HPDE6-E6E7 (cell line): ENCODE data around the gene AGPAT3.

Experiments used
- DNase-seq: peaks from one replicate; pipeline ENCODE4 v3.0.0; 2011; ENCODE audit warnings: missing footprints; ENCODE audit errors: extremely low spot score

The AGPAT3 gene

GRCh38 chr21:43993420-43993934, 128.5 kb downstream of the AGPAT3 start:
- no peak for DNase-seq

- no peak for DNase-seq
Observed at GRCh38 chr21:43994085-43994484, 129.1 kb downstream of the AGPAT3 start.

- DNase-seq = no peak
Observed at GRCh38 chr21:43994646-43995045, 129.6 kb downstream of the AGPAT3 start.

GRCh38 chr21:43995521-43996105, 130.6 kb downstream of the AGPAT3 start:
- no peak for DNase-seq

- no peak for DNase-seq
Observed at GRCh38 chr21:43997766-43998742, 133.0 kb downstream of the AGPAT3 start.

- no peak for DNase-seq
Observed at GRCh38 chr21:44000360-44000759, 135.3 kb downstream of the AGPAT3 start.

- no peak for DNase-seq
Observed at GRCh38 chr21:44002511-44002910, 137.5 kb downstream of the AGPAT3 start.

GRCh38 chr21:44003307-44003966, 138.4 kb downstream of the AGPAT3 start:
- DNase-seq = no peak

GRCh38 chr21:44005071-44005470, 140.0 kb downstream of the AGPAT3 start:
- DNase-seq = no peak

GRCh38 chr21:44005593-44005992, 140.6 kb downstream of the AGPAT3 start:
- no peak for DNase-seq

- DNase-seq = peak; percentile 79
Observed at GRCh38 chr21:44006017-44006619, 141.1 kb downstream of the AGPAT3 start.

- no peak for DNase-seq
Observed at GRCh38 chr21:44006656-44007055, 141.6 kb downstream of the AGPAT3 start.

GRCh38 chr21:44010429-44010828, 145.4 kb downstream of the AGPAT3 start:
- no peak for DNase-seq

GRCh38 chr21:44011123-44011522, 146.1 kb downstream of the AGPAT3 start:
- no peak for DNase-seq

GRCh38 chr21:44011579-44012473, 146.8 kb downstream of the AGPAT3 start, which contains the start of gene TRAPPC10:
Gene TRAPPC10, plus strand, starts transcription at chr21:44012309. Its CDS starts 185 bp downstream, at chr21:44012494.
- DNase-seq = peak; percentile 69

- peak; percentile 38 for DNase-seq
Observed at GRCh38 chr21:44012474-44013379, 147.7 kb downstream of the AGPAT3 start.

GRCh38 chr21:44013380-44014088, 148.5 kb downstream of the AGPAT3 start:
- DNase-seq = no peak

- no peak for DNase-seq
Observed at GRCh38 chr21:44017601-44018000, 152.6 kb downstream of the AGPAT3 start.

- no peak for DNase-seq
Observed at GRCh38 chr21:44018127-44018526, 153.1 kb downstream of the AGPAT3 start.
